Measurements from ENCODE around the gene PEX11A. TPM values are rescaled to one million over a fixed set of nuclear protein-coding genes. Genes with fewer than 3 reads are reported as not detected.
A peak's percentile ranks its signal among the peaks of the same experiment; 100 is the strongest.

The PEX11A gene
- total RNA-seq, 4 donors from 2014 or later, result 17.4 to 39.5 (median 20.6) TPM

DNA sequence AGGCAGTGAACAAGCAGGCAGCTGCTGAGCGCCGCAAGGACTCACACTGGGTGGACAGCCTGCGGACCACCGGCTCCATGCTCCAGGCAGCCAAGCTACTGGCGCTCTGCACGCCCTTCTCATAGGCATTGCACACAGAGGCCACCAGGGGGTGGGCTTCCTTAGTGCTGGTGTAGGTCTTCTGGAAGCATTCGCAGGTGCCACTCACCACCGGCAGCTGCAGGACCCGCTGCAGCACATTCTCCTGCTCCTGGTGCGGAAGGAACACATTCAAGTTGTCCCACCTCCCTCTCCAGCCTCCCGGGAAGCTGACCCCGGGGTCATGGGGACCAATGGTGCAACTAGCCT, 17.4 kb downstream of the PEX11A start:
- H3K4me1 ChIP-seq, result peaks cover 4 to 12% of the 10 kb centered on the region in 2 donors
- no peaks in the 10 kb centered on the region for H3K27me3 ChIP-seq
- H3K36me3 ChIP-seq, result no peaks in the 10 kb centered on the region
- TF ChIP-seq POLR2A (IDR thresholded peaks at IDR 0.05) (no peak), CTCF (IDR thresholded peaks at IDR 0.05) (peak in 1 of 6 experiments; percentile 26)
- intact Hi-C loops (cut with DNase I), result no loop called here
- H3K9me3 ChIP-seq, result no peaks in the 10 kb centered on the region
- WGBS, 2 donors, result 59 to 73% methylated on average over 9 to 12 of the region's 12 CpGs
- H3K27ac ChIP-seq, result no peak overlapping the region
- H3K4me3 ChIP-seq (replicated peaks in 1 of 3), result no peak overlapping the region
- DNase-seq, result no peak

- no peaks in the 10 kb centered on the region for H3K27me3 ChIP-seq
- DNase-seq, result peak; percentile 51 to 61
- H3K9me3 ChIP-seq, result no peaks in the 10 kb centered on the region
- H3K4me1 ChIP-seq, result peaks cover 4 to 12% of the 10 kb centered on the region in 2 donors
- H3K4me3 ChIP-seq (replicated peaks in 1 of 3), result no peak overlapping the region
- H3K36me3 ChIP-seq, result no peaks in the 10 kb centered on the region
- TF ChIP-seq CTCF (IDR thresholded peaks at IDR 0.05) (no peak), POLR2A (IDR thresholded peaks at IDR 0.05) (no peak)
- intact Hi-C loops (cut with DNase I), result no loop called here
- peak overlapping the region in 1 of 3 donors; percentile 20 for H3K27ac ChIP-seq
- 81 to 85% methylated on average over 10 to 12 of the region's 12 CpGs for WGBS, 2 donors
Observed at GRCh38 chr15:89672221-89673164, 18.1 kb downstream of the PEX11A start.

DNA sequence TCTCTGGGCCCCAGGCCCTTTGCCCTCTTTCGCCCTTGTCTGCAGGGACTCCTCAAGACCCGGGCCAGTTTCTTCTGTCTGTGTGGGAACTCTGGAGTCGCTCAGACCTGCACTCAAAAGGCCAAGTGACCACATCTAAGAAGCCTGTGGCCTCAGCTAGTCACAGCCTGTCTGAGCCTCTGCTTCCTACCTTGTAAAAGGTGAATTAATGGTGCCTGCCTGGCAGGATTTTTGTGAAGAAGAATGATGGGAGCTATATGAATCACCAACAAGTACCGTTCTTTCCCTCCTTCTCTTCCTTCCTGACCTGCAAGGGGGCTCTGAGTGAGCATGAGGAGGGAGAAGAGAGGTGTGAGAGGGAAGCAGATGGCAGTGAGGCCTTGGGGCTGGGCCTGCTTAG, 18.9 kb downstream of the PEX11A start:
- H3K4me1 ChIP-seq, result peaks cover 4 to 12% of the 10 kb centered on the region in 2 donors
- no peak for DNase-seq
- intact Hi-C loops (cut with DNase I), result no loop called here
- WGBS, 2 donors, result 35 to 42% methylated on average over 4 of the region's 4 CpGs
- no peak overlapping the region for H3K4me3 ChIP-seq (replicated peaks in 1 of 3)
- no peak overlapping the region for H3K27ac ChIP-seq
- H3K9me3 ChIP-seq, result no peaks in the 10 kb centered on the region
- no peaks in the 10 kb centered on the region for H3K36me3 ChIP-seq
- TF ChIP-seq CTCF (IDR thresholded peaks at IDR 0.05), result no peak
- TF ChIP-seq POLR2A (IDR thresholded peaks at IDR 0.05), result no peak
- H3K27me3 ChIP-seq, result no peaks in the 10 kb centered on the region

GRCh38 chr15:89670971-89671560, 19.5 kb downstream of the PEX11A start:
- no peak overlapping the region for H3K4me3 ChIP-seq (replicated peaks in 1 of 3)
- no peaks in the 10 kb centered on the region for H3K27me3 ChIP-seq
- WGBS, 2 donors, result 89 to 93% methylated on average over 3 to 12 of the region's 12 CpGs
- no peak for DNase-seq
- no peak overlapping the region for H3K27ac ChIP-seq
- H3K4me1 ChIP-seq, result peaks cover 4 to 13% of the 10 kb centered on the region in 2 donors
- H3K36me3 ChIP-seq, result no peaks in the 10 kb centered on the region
- H3K9me3 ChIP-seq, result no peaks in the 10 kb centered on the region
- no peak for TF ChIP-seq POLR2A (IDR thresholded peaks at IDR 0.05)
- no peak for TF ChIP-seq CTCF (IDR thresholded peaks at IDR 0.05)
- intact Hi-C loops (cut with DNase I), result no loop called here

GRCh38 chr15:89669941-89670340, 20.6 kb downstream of the PEX11A start:
- intact Hi-C loops (cut with DNase I), result no loop called here

More at GRCh38 chr15:89669941-89670340, 20.6 kb downstream of the PEX11A start:
- Histone ChIP-seq H3K27me3 (no peaks in the 10 kb centered on the region), H3K4me1 (peaks cover 11 to 21% of the 10 kb centered on the region in 2 donors), H3K36me3 (no peaks in the 10 kb centered on the region), H3K9me3 (no peaks in the 10 kb centered on the region), H3K4me3 (replicated peaks in 1 of 3) (no peak overlapping the region), H3K27ac (no peak overlapping the region)
- TF ChIP-seq POLR2A (IDR thresholded peaks at IDR 0.05) (no peak), CTCF (IDR thresholded peaks at IDR 0.05) (no peak)
- WGBS, 2 donors, result 53 to 54% methylated on average over 12 to 15 of the region's 15 CpGs
- DNase-seq, result peak; percentile 39 to 51

All from thyroid gland (tissue), 4 donors.